Fibroblast of skin of left biceps (primary cell): ENCODE measurements around the gene P4HB.
A peak's percentile ranks its signal among the peaks of the same experiment; 100 is the strongest.

ENCODE experiments used
- DNase-seq, 2 experiments: peaks; one replicate each; pipeline ENCODE4 v3.0.0-alpha.2; 2013; ENCODE audit warnings: low read depth in 2 of 2

P4HB gene

DNA sequence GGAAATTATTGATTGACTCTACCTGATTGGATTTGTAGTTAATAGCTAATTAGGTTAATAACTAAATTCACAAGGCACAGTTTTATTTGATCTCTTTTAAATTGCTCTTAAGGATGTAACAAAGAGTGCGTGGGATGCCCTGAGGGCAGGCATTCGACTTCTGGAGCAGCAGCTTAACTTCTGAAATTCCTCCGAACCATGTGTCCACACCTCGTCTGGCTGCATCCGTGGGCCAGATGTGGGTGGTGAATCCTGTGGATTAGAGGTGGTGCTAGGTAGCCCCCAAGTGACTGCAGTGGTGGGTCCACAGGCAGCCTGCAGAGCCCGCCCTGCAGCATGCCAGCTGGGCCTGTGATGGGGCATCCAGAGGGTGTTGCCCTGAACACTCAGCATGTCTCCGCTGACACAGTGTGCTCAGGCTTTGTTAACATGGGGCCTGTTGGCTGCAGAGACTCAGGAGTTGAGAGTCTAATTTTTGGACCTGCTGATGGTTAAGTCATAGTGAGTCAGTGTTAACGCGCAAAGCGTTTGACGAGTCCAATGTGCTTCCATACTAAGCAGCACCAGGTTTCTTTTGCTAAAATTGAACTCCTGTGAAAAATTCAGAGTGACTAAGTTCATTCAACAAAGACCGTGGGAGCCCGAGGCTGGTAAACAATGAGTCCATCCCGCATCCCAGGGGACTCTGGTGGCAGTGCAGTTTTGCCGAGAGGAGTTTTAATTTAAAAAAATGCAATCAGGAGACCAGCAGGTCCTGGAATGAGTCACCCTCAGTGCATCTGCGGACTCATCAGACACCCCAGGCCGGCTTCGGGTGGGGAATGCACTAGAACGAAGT, 37.9 kb upstream of the P4HB start:
- DNase-seq: peak; percentile 49 to 56

DNA sequence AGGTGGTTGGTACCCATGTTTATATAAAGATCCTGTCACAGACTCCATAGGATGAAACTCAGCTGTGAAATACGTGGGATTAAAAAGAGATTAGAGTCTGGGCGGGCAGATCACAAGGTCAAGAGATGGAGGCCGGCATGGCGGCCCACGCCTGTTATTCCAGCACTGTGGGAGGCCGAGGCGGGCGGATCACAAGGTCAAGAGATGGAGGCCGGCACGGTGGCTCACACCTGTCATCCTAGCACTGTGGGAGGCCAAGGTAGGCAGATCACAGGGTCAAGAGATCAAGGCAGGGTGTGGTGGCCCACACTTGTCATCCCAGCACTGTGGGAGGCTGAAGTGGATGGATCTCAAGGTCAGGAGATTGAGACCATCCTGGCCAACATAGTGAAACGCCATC, 35.1 kb upstream of the P4HB start:
- no peak for DNase-seq

DNA sequence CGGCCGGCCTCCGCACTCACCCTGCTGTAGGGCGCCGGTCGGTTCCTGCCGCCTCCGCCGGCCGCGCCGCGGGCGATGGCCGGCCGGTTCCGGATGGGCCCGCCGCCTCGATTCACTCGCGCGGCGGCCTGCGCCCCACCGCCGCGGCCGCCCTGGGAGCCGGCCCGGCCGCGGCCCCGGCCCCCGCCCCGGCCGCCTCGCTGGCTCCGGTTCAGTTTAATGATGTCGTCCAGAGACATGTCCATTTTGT, 30.9 kb upstream of the P4HB start:
- DNase-seq: no peak

DNA sequence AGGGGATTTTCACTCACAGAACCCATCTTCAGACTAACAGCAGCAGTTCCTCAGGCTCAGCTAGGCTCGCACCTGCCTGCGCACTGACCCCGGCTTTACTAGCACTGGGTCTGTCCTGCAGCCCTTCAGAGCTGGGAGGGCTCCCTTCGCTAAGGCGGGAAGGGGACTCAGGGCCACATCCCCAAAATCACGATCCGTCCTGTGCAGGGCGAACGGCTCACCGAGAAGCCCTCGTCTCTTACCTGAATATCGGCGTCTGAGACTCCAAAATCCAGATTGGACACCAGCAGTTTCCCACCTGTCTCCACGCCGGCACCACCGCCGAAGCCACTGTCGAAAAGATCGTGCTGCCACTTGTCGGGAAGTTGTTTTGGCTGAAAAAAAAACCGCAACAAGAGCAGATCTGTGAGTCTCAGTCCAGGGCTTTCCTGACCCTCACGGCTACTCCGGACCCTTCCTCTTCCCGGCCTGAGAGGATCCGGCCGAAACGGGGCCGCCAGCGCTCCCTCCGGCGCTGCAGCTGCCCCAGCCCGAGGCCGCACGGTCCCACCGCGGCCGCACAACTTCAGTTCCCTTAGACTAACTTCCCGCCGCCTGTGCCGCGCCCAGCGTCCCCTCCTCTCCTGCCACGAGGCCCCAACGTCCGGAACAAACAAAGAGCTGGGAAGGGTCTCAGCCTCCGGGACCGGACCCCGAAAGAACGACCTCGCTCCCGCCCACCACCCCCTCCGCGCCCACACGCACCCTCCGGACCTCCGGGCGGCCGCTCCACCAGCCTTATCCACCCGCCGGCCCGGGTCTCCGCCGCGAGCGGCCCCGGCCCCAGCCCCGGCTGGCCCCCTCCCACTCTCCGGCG, 30.3 kb upstream of the P4HB start:
- DNase-seq: no peak

DNA sequence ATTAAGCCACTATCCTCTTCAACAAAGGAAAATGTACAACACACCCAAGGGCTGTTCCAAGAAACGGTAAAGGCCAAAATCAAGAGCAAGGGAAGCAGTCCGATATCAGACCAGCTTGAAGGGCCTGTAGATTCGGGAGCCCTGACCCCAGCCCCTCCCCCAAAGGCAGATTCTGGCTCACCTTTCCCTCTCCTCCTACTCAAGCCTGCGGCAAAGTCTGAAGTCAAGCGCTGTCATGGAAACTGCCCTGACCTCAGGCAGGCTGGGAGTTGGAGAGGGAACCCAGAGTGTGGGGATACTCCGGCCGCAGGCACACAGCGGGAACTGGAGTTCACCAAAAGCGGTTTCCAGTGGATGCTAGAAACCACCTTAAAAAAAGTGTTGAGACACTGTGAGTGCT, 29.3 kb upstream of the P4HB start:
- DNase-seq: no peak

DNA sequence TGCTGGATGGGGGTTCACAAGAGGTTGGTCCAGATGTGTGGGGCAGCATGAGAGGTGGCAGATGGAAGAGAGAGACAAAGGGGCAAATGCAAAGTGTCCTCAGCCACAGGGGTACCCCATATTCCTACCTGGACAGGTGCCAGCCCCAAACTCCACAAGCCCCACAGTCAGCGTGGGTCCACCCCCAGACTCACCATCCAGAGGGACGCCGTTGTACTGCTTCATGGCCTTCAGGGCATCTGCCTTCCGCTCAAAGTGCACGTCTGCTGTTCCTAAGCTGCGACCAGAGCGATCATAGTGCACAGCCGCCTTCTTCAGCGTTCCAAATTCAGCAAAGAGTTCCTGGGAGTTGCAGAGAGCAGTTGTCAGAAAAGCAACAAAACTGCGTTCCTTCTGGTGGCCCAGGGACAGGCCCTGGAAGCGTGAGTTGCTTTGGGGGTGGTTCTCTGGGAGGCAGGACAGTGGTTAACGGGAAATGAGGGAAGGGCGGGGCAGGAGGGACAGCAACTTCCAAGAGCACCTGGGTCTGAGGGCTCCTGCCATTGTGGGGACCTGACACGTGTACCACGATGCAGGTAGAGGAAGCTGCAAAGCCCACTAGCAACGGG, 28.8 kb upstream of the P4HB start:
- DNase-seq: no peak

DNA sequence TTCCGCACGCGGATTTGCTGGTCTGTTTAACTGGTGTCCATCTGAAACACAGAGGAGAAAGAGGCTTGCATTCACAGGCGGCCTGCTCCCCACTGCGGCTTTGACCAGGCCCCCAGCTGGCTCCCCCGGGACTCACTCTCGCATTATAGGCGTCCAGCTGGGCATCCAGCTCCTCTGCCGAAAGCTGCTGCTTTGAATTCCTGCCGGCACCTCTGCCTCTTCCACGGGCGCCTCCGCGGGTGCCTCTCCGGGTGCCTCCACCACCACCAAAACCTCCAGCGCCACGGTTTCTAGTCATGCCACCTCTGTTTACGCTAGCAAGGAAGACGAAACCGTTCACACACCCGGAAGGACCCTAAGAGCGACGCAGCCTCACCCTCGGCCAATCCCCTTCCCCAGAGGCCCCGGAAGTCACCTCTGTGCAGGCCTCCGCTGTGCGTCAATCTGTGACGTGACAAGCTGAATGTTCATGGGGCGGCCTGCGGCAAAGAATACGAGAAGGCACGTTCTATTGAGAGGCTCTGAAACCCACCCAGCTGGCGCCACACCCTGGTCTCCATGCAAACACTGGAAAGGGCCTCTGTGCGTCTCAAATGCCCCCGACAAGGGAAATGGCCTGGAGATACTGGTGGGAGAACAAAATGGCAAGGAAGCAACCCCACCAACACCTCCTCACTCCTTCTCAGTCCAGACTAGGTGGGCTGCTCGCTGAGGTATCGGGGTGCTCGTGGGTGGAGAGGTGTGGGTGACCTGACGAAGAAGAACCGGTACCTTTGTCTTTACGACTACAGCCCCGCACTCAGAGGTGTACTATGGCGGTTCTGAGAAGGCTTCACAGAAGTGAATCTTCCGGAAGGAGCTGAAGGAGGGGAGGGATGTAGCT, 28.0 kb upstream of the P4HB start:
- no peak for DNase-seq

DNA sequence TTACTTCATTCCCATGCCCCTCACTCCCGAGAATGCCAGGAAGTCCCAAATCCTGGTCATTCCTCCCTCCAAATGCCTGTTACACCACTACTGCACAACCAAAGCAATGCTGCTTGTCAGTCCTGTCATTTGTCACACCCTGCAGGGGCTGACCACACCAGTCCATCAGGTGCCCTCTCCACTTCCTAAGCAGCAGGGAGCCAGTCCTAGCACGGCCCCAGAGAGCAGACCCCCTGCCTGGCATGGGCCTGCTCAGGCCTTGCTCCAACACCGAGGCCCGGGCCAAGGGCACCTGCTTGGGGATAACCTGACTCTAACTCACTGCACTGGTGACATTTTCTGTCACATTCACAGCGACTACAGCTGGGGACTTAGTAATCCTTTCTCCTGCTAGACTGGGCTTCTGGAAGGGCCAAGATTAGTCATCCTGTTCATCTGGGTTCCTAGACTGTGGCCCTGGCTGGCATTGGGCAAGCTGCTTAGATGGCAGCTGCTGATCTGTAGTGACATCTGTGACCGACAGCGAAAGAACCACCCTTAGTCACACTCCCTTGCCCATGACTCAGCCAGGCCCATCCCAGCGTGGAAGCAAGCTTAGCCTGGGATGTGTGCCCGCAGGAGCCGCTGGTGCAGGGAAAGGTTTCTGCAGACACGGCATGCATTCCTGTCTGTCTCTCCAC, 25.7 kb upstream of the P4HB start:
- no peak for DNase-seq

DNA sequence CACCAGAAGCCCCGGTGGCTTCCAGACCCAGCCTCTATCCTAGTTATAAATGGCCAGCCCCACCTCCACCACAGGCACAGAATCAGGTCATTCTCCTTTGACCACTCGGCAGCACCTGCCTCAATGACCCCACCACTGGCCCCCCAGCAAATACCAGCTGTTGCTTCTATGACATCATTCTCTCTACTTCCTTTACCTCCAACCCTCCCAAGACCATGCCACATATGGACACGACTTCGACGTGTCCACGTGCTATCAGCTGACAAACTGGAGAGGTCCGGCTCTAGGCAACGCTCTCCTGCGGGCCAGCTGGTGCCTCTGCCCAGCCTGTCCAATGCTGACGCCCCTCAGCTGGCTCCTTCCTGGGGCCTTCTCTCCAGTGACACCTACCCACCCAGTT, 25.1 kb upstream of the P4HB start:
- DNase-seq: no peak

DNA sequence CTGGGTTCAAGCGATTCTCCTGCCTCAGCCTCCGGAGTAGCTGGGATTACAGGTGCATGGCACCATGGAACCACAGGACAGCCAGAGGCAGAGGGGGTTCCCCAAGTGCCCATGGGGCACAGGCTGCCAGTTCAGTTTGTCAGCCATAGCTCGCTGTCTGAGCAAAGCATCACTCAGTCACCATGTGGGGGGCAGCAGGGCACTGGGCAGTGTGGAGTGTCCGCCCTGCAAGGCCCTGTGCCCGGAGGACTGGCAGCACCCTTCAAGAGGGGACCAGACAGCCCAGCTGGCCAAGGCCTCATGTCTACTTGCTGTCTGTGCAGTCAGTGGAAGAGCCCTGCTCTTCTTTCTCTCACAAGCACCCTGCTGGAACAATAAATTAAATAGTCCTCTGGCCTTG, 24.6 kb upstream of the P4HB start:
- DNase-seq: no peak

DNA sequence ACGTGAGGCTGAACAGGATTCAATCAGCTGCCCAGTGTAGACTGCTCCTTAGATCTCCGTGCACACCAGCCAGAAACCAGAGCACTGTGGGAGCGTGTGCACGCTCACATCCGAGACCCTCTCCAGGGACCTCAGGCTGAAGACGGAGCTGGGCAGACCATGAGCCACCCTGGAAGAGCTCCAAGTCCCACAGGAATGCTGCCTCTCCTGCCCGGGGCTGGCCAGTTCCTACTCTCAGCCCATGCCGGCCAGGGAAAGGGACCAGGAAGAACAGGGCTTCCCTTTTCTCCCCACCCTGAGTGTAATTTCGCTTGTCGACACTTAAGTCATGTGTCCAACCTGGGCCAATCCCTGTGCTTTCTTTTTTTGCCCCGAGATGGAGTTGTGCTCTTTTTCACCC, 24.2 kb upstream of the P4HB start:
- DNase-seq: no peak

DNA sequence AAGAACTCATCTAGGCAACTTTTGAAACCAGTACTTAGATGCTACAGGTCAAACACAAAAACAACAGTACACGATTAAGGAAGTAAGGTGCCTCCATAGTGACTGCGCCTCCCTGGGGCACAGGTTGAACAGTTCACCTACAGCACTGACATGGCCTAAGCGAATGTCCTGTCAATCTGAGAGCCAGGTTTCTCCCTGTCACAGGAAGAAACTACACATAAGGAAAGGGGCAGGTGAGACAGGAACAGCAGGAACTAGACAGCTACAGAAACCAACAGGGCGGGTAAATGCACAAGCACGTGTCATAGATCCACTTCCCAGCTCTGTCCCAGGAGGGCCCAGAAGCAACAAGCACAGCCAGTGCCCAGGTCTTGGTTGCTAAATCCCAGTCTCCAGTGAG, 18.8 kb upstream of the P4HB start:
- DNase-seq: no peak

DNA sequence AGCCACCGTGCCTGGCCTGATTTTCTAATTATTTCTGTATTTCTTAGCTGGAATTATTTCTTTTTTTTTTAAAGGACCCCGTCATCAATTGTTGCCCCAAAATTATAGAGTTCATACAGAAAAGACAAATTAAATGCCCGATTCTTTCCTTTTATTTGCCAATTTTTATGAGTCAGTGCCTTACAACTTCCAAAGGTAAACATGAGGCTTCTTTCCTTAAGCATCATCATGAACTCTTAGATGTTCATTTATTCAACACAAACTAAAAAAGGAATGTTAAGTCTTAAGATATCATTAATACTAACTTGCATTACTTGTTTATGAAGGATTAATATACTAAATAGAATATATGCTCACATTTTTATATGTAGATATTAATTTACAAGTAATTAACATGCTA, 18.0 kb upstream of the P4HB start:
- no peak for DNase-seq

DNA sequence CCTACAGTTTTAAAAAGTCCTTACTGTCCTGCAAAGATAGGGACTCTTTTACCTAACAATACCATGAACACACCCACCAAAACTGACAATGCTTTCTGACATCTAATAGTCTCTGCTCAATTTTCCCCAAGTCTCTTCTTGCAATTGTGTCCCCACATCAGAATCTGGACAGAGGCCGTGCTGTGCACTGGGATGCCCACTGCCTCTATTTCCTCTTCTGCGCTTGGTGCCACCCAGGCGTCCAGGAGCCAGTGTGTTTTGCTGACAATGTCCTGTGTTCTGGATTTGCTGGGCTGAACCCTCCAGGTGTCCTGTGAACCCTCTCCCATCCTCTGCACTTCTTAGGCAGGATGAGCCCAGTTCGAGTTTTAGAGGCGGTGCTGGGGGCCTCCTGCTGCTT, 17.2 kb upstream of the P4HB start:
- no peak for DNase-seq

DNA sequence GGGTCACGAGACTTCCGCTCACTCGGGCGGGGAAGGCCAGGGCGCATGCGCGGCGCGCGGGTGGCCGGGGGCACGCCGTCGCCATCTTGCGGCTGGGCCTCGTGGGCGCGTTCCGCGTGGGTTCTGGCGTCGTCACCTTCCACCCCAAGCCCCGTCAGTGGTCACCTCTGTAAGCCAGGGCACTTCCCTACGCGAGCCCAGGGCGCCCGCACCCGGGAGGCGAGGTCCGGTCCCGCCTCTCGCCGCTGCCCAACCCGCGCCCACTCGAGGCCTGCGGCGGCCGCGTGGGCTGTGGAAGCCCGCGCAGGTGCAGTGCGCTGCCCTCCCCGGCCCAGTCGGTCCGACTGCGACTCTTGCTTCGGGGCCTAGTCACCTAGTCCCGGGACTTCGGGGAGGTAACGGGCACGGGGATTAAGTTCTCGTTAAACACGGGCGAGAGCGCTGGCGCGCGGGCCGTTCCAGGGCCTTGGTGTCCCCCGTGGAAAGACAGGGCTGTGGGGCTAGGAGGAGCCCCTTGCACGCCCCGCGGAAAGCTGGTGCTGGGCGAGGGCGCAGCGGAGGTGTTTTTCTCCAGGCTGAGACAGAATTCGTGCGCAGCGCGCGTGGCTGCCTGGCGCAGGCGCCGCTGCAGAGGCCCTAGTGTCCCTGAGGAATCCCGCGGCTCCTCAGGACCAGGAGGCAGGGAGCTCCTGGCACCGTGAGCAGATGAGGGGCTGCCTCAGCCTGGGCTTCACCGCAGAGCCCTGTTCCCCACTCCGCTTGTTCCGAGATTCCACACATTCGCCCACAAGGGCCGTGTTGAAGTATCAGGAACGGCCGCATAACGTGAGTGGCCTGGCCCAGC, 11.3 kb upstream of the P4HB start:
- peak; percentile 70 for DNase-seq

DNA sequence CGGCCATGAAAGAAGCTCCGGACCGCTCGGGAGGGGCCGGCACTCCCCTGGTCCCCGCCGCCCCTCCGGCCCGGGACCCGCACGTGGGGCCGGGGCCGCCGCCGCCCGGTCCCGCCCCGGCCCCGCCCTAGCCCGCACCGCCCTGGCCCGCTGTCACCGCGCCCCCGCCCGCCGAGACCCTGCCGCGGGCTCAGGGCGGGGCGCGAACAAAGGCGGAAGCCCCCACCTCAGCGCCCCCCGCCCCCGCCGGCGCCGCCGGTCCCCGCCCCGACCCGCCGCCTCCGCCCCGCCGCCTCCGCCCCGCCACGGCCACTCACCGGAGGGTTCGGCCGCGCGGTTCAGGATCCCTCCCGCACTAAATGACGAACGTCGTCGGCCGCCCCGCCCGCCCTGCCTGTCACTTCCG, 10.6 kb upstream of the P4HB start, which contains the start of gene ARHGDIA:
Gene ARHGDIA (minus strand): TSS at position 357 of the 406 bp plus-strand sequence. CDS start 1,407 bp downstream, outside the sequence.
- no peak for DNase-seq

DNA sequence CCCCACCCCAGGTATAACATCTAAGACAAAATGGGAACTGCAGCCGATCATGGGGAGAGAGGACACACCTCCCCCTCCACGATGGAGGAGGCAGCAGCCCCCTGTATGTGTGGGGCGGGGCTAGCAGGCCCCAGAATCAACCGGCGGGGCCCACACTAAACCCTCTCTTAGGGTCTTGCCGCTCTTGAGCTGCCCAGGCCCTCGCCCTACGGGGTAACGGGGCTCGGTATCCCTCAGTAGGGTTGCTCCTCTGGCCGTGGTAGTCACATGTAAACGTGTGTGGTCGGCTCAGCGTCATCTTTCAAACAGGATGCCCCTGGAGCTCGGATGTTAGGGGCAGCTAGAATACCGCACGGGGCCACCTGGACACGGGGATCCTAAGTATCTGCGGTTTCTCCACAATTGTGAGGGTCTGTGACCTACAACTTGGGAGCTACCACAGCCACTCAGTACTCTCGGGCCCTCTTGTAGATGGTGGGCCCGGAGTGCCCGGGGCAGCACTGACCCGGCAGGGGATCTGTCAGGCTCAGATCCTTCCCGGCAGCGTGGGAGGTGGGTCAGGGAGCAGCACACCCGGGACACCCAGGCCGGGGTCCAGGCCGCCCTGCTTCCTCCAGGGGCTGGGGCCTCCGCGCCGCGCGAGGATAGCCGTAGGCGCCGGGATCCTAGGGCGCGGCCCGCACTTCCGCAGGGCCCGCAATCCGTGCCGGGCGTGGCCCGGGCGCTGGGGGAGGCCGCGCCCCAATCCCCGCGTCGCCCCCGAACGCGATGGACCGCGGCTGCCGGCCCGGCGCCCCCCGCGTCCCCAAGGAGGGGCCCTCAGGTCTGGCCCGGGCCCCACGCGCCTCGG, 10.0 kb upstream of the P4HB start:
- no peak for DNase-seq

DNA sequence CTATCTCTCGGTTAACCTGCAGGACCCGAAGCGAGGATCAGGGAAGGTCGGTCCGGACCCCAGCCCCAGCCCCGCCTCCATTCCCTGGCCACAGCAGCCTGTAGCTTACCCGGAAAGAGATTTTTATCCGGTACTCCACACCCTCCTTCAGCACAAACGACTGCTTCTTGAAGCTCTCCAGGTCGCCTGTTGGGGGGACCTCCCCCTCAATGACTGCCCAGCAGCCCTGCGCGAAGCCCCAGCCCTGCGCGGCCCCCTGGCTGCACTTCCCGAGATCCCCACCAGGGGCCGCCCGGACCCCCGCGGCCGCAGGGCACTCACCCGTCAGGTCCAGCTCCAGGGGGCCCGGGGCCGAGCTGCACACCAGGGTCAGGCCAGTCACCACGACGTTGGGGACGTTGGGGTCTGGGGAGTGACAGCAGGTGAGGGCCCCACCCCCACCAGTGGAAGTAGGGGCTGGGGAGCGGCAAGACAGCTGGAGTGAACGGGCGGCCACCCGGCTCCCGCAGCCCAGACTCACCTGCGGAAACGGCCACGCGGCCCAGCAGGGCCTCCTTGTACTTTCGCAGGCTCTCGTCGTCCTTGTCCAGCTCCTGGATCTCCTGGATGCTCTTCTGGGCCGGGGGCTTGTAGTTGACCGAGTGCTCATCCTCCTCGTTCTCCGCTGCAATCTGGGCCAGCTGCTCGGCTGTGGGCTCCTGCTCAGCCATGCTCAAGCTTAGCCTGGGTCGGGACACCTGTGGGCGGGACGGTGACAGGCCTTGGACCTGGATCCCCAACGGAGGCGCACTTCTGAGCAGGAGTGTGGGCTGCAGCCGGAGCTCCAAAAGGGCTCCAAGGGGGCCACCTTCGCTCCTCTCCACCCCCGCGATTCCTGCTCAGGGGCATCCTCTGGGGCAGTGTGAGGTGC, 9.1 kb upstream of the P4HB start:
- DNase-seq: no peak
